ENCODE results near the gene MAPK4.
"Not testable (repeated sequence)": the region's sequence is repeated elsewhere in the genome, so short reads cannot be mapped to it uniquely, and the experiment has no call there.

The MAPK4 gene

DNA sequence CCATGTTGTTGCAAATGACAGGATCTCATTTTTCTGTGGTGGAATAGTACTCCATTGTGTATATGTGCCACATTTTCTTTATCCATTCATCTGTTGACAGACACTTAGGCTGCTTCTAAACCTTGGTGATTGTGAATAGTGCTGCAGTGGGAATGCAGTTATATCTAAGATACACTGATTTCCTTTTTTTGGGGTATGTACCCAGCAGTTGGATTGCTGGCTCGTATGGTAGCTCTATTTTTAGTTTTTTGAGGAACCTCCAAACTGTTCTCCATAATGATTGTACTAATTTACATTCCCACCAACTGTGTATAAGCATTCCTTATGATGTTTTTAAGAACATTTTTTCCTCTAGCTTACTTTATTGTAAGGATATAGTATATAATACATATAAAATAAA is 8.2 kb upstream of the MAPK4 start:
- H3K4me3 ChIP-seq (ENCODE audit: low read length in 2 of 2); H3K4me1 ChIP-seq (ENCODE audit: control insufficient read depth, insufficient read depth, low read length); H3K27me3 ChIP-seq (ENCODE audit: control insufficient read depth in 1 of 2, insufficient read depth in 2 of 2, low read length in 2 of 2); H3K27ac ChIP-seq (ENCODE audit: low read length); H3K36me3 ChIP-seq (ENCODE audit: control insufficient read depth in 2 of 2, insufficient read depth in 2 of 2, low read length in 2 of 2); H3K9ac ChIP-seq (ENCODE audit: low read length in 2 of 2): not testable (repeated sequence)
- peaks cover 10 to 15% of the 10 kb centered on the region in 2 donors for H3K9me3 ChIP-seq (ENCODE audit: control insufficient read depth in 2 of 2, low read length in 2 of 2)

DNA sequence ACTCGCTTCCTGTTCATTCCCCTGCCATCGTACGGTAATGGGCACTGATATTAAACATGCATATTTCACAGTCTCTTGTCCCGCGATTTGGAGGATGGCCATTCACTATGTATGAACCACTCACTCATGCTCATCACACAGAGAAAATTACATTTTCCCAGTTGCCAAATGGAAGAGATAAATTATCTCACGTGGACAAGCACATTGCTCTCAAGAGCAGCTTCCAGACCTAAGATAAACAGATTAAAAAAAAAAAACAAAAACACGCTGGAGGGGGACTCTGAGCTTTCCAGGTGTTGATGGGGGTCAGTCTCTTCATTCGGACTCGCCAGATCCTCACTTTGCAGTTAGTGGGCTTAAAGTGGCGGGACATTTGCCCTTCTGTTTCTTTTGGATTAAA is 1.7 kb upstream of the MAPK4 start:
- H3K4me1 ChIP-seq (ENCODE audit: control insufficient read depth, insufficient read depth, low read length): peaks cover 20% of the 10 kb centered on the region
- H3K9ac ChIP-seq (ENCODE audit: low read length in 2 of 2): no peak overlapping the region
- no peaks in the 10 kb centered on the region for H3K27me3 ChIP-seq (ENCODE audit: control insufficient read depth in 1 of 2, insufficient read depth in 2 of 2, low read length in 2 of 2)
- H3K36me3 ChIP-seq (ENCODE audit: control insufficient read depth in 2 of 2, insufficient read depth in 2 of 2, low read length in 2 of 2): no peaks in the 10 kb centered on the region
- H3K9me3 ChIP-seq (ENCODE audit: control insufficient read depth in 2 of 2, low read length in 2 of 2): peaks cover 10% of the 10 kb centered on the region in 2 donors
- no peak overlapping the region for H3K27ac ChIP-seq (ENCODE audit: low read length)
- H3K4me3 ChIP-seq (ENCODE audit: low read length in 2 of 2): no peak overlapping the region

DNA sequence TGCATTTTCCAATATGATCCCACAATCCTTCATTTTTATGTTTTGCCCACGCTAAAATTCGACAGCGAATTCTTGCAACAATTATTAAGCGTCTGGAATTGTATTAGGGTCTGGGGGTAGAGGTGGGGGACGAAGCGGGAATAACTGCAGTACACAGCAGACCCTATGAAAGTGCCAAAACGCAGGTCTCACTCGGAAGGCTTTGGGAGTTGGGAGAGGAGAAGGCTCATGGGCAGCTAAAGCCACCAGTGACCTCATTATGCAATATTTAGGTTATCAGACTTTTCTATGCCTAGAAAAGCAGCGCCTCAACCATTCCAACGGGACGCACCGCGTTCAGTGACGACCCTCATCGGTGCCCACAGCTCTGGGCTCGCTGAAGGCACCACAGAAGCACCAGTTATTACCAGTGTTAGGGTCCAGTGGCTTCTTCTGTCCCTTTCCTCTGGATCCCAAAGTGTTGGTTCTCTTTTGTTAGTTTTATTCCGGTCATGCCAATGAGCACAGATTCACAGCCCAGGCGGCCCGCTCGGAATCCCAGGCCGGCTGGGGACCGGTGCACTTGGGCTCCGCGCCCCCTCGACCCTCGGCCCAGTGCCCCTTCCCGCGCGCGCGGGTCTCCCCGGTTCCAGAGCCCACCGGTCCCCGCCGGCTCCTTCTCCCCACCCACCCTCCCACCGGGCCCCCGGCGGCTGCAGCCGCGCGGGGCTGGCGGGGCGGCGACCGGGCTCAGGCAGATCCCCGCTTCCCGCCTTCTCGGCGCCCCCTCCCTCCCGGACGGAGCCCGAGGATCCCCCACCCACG is 737 bp upstream of the MAPK4 start:
- H3K9me3 ChIP-seq (ENCODE audit: control insufficient read depth in 2 of 2, low read length in 2 of 2): peaks cover 10% of the 10 kb centered on the region in 2 donors
- H3K27ac ChIP-seq (ENCODE audit: low read length): peak overlapping the region; percentile 55
- peaks cover 0 to 2% of the 10 kb centered on the region in 2 donors for H3K27me3 ChIP-seq (ENCODE audit: control insufficient read depth in 1 of 2, insufficient read depth in 2 of 2, low read length in 2 of 2)
- peak overlapping the region; percentile 40 to 74 for H3K4me3 ChIP-seq (ENCODE audit: low read length in 2 of 2)
- H3K36me3 ChIP-seq (ENCODE audit: control insufficient read depth in 2 of 2, insufficient read depth in 2 of 2, low read length in 2 of 2): no peaks in the 10 kb centered on the region
- peak overlapping the region in 1 of 2 donors; percentile 64 for H3K9ac ChIP-seq (ENCODE audit: low read length in 2 of 2)
- peaks cover 20% of the 10 kb centered on the region for H3K4me1 ChIP-seq (ENCODE audit: control insufficient read depth, insufficient read depth, low read length)

DNA sequence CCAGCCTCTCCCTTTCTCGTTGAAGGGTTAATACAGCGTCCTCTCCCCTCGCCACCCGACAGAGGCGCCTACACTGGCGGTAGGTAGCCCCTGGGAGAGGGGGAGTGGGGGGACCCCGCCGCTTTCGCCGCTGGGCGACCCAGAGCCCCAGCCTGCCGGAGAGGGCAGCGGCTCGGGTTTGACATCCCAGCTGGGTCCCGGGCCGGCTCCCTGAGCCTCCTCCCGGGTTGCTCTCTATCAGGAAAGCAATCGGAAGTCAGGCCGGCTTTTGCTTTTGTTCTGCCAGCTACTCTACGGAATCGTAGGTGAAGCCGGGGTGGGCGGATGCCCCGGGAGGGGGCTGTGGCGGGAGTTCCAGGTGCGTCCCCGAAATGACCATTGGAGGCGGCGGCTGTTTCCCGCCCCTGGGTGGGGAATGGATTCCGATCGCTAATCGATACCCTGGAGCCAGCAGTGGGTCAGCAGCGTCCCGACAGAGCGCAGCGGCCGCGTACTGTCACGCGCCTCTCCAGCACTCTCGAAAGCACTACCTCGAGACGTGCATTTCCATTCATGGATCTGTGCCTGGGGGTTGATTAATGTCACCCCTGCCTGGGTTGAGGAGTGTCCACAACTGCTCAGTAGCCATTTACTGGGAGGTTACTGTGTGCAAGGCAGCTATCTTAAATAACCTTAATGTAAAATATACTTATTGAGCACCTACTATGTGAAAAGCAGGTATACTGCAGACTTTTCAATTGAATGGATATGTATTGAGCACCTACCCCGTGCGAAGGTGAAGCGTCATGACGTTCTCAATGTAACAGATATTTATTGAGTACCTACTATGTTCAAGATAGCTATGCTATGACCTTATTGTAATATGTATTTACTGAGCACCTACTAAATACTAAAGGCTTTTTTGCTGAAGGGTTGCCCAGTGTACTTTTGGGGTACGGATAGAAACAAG is 1.1 kb downstream of the MAPK4 start:
- H3K27me3 ChIP-seq (ENCODE audit: control insufficient read depth in 1 of 2, insufficient read depth in 2 of 2, low read length in 2 of 2): peaks cover 0 to 2% of the 10 kb centered on the region in 2 donors
- peak overlapping the region; percentile 76 to 86 for H3K9ac ChIP-seq (ENCODE audit: low read length in 2 of 2)
- H3K27ac ChIP-seq (ENCODE audit: low read length): peak overlapping the region; percentile 53
- no peaks in the 10 kb centered on the region for H3K36me3 ChIP-seq (ENCODE audit: control insufficient read depth in 2 of 2, insufficient read depth in 2 of 2, low read length in 2 of 2)
- H3K4me3 ChIP-seq (ENCODE audit: low read length in 2 of 2): peak overlapping the region; percentile 81 to 82
- H3K9me3 ChIP-seq (ENCODE audit: control insufficient read depth in 2 of 2, low read length in 2 of 2): peaks cover 0 to 2% of the 10 kb centered on the region in 2 donors
- peaks cover 20% of the 10 kb centered on the region for H3K4me1 ChIP-seq (ENCODE audit: control insufficient read depth, insufficient read depth, low read length)

DNA sequence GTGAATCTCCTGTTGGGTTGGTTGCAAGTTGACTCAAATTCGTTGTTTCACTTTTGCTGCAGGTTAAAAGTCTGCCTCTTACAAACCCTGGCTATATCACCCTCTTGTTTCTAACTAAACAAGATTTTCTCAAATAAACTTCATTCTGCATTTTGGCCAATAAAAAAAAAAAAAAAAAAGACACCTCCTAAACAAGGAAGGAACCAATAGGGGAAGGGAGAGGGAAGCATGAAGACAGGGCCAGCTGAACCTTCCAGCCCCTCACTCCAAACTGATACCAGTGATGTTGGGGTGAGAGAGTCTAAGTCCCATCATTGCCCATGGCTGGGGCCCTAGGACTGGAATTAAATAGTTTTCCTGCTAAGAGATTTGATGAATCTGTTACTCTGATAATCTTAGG is 2.4 kb downstream of the MAPK4 start:
- H3K9ac ChIP-seq (ENCODE audit: low read length in 2 of 2); H3K9me3 ChIP-seq (ENCODE audit: control insufficient read depth in 2 of 2, low read length in 2 of 2); H3K27ac ChIP-seq (ENCODE audit: low read length); H3K27me3 ChIP-seq (ENCODE audit: control insufficient read depth in 1 of 2, insufficient read depth in 2 of 2, low read length in 2 of 2); H3K36me3 ChIP-seq (ENCODE audit: control insufficient read depth in 2 of 2, insufficient read depth in 2 of 2, low read length in 2 of 2); H3K4me3 ChIP-seq (ENCODE audit: low read length in 2 of 2): not testable (repeated sequence)
- peaks cover 20% of the 10 kb centered on the region for H3K4me1 ChIP-seq (ENCODE audit: control insufficient read depth, insufficient read depth, low read length)

DNA sequence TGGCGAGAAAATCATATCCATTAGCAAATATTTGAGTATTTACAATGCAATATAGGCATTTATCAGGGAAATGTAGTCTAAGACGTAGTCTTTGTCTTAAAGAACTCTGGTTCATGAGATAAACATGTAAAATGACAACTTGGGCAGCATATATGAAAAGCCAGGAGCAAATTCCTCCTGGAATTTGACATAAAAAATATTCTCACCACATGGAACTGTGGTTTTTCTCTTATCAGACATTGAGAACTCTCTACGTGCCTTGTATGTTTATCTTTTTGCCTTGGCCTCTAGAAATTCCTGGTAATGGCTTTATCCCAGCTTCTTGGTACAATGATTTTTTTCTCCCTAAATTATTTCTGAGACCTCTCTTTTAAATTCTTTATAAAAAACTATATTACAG is 2.8 kb downstream of the MAPK4 start:
- Histone ChIP-seq H3K27me3 (ENCODE audit: control insufficient read depth in 1 of 2, insufficient read depth in 2 of 2, low read length in 2 of 2) (peaks cover 0 to 2% of the 10 kb centered on the region in 2 donors), H3K4me1 (ENCODE audit: control insufficient read depth, insufficient read depth, low read length) (peaks cover 20% of the 10 kb centered on the region), H3K4me3 (ENCODE audit: low read length in 2 of 2) (no peak overlapping the region), H3K36me3 (ENCODE audit: control insufficient read depth in 2 of 2, insufficient read depth in 2 of 2, low read length in 2 of 2) (no peaks in the 10 kb centered on the region), H3K27ac (ENCODE audit: low read length) (no peak overlapping the region), H3K9ac (ENCODE audit: low read length in 2 of 2) (no peak overlapping the region), H3K9me3 (ENCODE audit: control insufficient read depth in 2 of 2, low read length in 2 of 2) (no peaks in the 10 kb centered on the region)

DNA sequence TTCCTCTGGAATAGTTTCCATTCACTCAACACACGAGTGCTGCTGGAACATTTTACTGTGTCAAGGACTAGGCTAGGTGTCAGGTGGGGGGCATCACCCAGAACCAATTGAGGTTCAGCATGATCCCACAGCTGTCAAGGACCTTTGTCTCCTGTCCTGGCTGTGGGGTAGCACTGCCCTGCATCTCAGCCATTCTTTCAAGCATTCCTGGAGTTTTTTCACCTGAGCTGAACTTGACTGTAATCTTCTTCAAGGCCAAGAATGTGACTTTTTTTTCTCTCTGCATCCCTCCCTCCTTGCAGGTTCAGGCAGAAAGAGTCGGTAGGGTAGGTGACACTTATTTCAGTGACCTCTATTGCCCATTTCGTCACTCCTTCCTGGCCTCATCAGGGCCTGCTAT is 3.5 kb downstream of the MAPK4 start:
- Histone ChIP-seq H3K9ac (ENCODE audit: low read length in 2 of 2) (no peak overlapping the region), H3K27me3 (ENCODE audit: control insufficient read depth in 1 of 2, insufficient read depth in 2 of 2, low read length in 2 of 2) (peaks cover 0 to 2% of the 10 kb centered on the region in 2 donors), H3K4me1 (ENCODE audit: control insufficient read depth, insufficient read depth, low read length) (peaks cover 18% of the 10 kb centered on the region), H3K9me3 (ENCODE audit: control insufficient read depth in 2 of 2, low read length in 2 of 2) (no peaks in the 10 kb centered on the region), H3K4me3 (ENCODE audit: low read length in 2 of 2) (no peak overlapping the region), H3K27ac (ENCODE audit: low read length) (no peak overlapping the region), H3K36me3 (ENCODE audit: control insufficient read depth in 2 of 2, insufficient read depth in 2 of 2, low read length in 2 of 2) (no peaks in the 10 kb centered on the region)

DNA sequence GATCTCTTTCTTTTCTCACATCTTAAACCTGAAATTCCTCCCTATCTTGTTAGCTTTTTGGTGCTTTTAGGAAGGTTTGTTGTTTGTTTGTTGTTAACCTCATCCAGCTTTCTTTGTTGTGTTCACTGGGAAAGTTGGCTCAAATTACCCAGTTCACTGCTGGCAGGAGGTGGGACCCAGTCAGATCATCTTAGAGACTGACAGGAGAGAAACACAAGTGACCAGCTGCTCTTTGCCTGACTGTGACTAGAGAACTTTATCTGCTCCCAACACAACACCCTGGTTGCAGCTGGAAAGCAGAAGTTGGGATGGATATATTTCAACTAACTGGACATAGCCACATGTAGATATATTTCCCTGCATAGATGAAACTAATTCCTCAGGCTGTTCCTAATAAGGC is 10.0 kb downstream of the MAPK4 start:
- Histone ChIP-seq H3K4me3 (ENCODE audit: low read length in 2 of 2) (no peak overlapping the region), H3K9me3 (ENCODE audit: control insufficient read depth in 2 of 2, low read length in 2 of 2) (no peaks in the 10 kb centered on the region), H3K4me1 (ENCODE audit: control insufficient read depth, insufficient read depth, low read length) (no peaks in the 10 kb centered on the region), H3K27ac (ENCODE audit: low read length) (no peak overlapping the region), H3K36me3 (ENCODE audit: control insufficient read depth in 2 of 2, insufficient read depth in 2 of 2, low read length in 2 of 2) (no peaks in the 10 kb centered on the region), H3K27me3 (ENCODE audit: control insufficient read depth in 1 of 2, insufficient read depth in 2 of 2, low read length in 2 of 2) (no peaks in the 10 kb centered on the region), H3K9ac (ENCODE audit: low read length in 2 of 2) (no peak overlapping the region)

DNA sequence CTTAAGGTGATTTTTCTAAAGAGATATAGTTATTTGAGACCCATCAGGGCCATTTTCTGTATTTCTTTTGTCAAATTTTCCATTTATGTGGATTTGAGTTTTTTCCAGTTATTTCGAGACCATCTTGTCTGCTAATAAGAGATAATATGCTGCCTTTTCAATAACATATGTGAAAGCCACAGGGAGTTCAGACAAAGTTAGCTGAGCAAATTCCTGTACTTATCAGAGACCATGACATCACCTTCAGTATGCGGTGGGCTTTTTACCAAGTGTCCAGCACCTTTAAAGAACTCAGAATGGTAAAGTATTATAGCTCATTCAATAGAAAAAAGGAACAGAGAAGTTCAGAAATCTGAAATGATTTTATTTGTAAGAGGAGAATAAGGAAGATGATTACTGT is 11.7 kb downstream of the MAPK4 start:
- no peaks in the 10 kb centered on the region for H3K36me3 ChIP-seq (ENCODE audit: control insufficient read depth in 2 of 2, insufficient read depth in 2 of 2, low read length in 2 of 2)
- no peaks in the 10 kb centered on the region for H3K9me3 ChIP-seq (ENCODE audit: control insufficient read depth in 2 of 2, low read length in 2 of 2)
- no peaks in the 10 kb centered on the region for H3K4me1 ChIP-seq (ENCODE audit: control insufficient read depth, insufficient read depth, low read length)
- no peaks in the 10 kb centered on the region for H3K27me3 ChIP-seq (ENCODE audit: control insufficient read depth in 1 of 2, insufficient read depth in 2 of 2, low read length in 2 of 2)
- no peak overlapping the region for H3K27ac ChIP-seq (ENCODE audit: low read length)
- H3K4me3 ChIP-seq (ENCODE audit: low read length in 2 of 2): no peak overlapping the region
- no peak overlapping the region for H3K9ac ChIP-seq (ENCODE audit: low read length in 2 of 2)

DNA sequence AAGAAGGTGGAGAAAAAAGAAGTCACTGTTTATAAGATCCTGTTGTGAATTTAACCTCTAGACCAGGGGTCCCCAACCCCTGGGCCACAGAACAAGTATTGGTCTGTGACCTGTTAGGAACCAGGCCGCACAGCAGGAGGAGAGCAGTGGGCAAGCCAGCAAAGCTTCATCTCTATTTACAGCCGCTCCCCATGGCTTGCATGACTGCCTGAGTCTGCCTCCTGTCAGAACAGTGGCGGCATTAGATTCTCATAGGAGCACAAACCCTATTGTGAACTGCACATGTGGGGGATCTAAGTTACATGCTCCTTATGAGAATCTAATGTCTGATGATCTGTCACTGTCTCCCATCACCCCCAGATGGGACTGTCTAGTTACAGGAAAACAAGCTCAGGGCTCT is 13.3 kb downstream of the MAPK4 start:
- not testable (repeated sequence) for H3K9ac ChIP-seq (ENCODE audit: low read length in 2 of 2); H3K9me3 ChIP-seq (ENCODE audit: control insufficient read depth in 2 of 2, low read length in 2 of 2); H3K36me3 ChIP-seq (ENCODE audit: control insufficient read depth in 2 of 2, insufficient read depth in 2 of 2, low read length in 2 of 2); H3K27me3 ChIP-seq (ENCODE audit: control insufficient read depth in 1 of 2, insufficient read depth in 2 of 2, low read length in 2 of 2); H3K4me3 ChIP-seq (ENCODE audit: low read length in 2 of 2); H3K27ac ChIP-seq (ENCODE audit: low read length); H3K4me1 ChIP-seq (ENCODE audit: control insufficient read depth, insufficient read depth, low read length)
